Adrenal gland (tissue), 5 donors: ENCODE results near the gene SYTL3.

ENCODE experiments used
- POLR2A ChIP-seq, 2 donors: fragments of 450-650 bp; IDR thresholded peaks; one replicate each; pipeline ENCODE4 v1.6.1; 2017; ENCODE audit warnings: antibody characterized with exemption in 2 of 2, mild to moderate bottlenecking in 2 of 2, moderate library complexity in 1 of 2
- TF ChIP-seq, protein P1 (sequence below), 6 experiments: fragments of 450-650 bp in 4 of 6; fragments of 200-600 bp in 2 of 6; sonication (generic) in 1 of 6; IDR thresholded peaks; 1 replicate in 5 of 6; 2 replicates in 1 of 6; pipeline versions ENCODE4 v1.5.1 to v1.8.0; 2016 to 2021; ENCODE audit warnings: antibody characterized with exemption in 6 of 6, mild to moderate bottlenecking in 2 of 6, moderate library complexity in 1 of 6
- donor health status: DM: no; HTN: no; CAD: no.

DNA sequence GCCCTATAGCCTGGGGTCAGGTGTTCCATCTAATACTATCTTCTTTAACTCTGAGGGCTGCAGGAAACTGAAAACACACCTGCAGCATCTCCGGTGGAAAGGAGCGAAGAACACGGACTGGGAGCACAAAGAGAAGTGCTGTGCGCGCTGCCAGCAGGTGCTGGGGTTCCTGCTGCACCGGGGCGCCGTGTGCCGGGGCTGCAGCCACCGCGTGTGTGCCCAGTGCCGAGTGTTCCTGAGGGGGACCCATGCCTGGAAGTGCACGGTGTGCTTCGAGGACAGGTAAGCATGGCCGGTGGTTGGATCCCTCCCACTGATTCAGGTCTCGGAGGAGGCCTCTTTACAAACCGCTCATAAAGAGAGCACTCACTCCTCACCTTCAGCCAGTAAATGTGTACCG lies 15.5 kb downstream of the SYTL3 start:
- TF ChIP-seq, protein P1, sequence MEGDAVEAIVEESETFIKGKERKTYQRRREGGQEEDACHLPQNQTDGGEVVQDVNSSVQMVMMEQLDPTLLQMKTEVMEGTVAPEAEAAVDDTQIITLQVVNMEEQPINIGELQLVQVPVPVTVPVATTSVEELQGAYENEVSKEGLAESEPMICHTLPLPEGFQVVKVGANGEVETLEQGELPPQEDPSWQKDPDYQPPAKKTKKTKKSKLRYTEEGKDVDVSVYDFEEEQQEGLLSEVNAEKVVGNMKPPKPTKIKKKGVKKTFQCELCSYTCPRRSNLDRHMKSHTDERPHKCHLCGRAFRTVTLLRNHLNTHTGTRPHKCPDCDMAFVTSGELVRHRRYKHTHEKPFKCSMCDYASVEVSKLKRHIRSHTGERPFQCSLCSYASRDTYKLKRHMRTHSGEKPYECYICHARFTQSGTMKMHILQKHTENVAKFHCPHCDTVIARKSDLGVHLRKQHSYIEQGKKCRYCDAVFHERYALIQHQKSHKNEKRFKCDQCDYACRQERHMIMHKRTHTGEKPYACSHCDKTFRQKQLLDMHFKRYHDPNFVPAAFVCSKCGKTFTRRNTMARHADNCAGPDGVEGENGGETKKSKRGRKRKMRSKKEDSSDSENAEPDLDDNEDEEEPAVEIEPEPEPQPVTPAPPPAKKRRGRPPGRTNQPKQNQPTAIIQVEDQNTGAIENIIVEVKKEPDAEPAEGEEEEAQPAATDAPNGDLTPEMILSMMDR (IDR thresholded peaks at IDR 0.05): no peak
- TF ChIP-seq POLR2A (IDR thresholded peaks at IDR 0.05): no peak
